Activated CD8-positive, alpha-beta memory T cell treated with anti-CD3 and anti-CD28 coated beads for 24 hours (primary cell): ENCODE measurements around the gene CH25H.
"Not testable (repeated sequence)": the region's sequence is repeated elsewhere in the genome, so short reads cannot be mapped to it uniquely, and the experiment has no call there.

Experiments
- DNase-seq: peaks from one replicate; pipeline ENCODE4 v3.0.0-alpha.2; 2020

The CH25H gene, protein sequence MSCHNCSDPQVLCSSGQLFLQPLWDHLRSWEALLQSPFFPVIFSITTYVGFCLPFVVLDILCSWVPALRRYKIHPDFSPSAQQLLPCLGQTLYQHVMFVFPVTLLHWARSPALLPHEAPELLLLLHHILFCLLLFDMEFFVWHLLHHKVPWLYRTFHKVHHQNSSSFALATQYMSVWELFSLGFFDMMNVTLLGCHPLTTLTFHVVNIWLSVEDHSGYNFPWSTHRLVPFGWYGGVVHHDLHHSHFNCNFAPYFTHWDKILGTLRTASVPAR

DNA sequence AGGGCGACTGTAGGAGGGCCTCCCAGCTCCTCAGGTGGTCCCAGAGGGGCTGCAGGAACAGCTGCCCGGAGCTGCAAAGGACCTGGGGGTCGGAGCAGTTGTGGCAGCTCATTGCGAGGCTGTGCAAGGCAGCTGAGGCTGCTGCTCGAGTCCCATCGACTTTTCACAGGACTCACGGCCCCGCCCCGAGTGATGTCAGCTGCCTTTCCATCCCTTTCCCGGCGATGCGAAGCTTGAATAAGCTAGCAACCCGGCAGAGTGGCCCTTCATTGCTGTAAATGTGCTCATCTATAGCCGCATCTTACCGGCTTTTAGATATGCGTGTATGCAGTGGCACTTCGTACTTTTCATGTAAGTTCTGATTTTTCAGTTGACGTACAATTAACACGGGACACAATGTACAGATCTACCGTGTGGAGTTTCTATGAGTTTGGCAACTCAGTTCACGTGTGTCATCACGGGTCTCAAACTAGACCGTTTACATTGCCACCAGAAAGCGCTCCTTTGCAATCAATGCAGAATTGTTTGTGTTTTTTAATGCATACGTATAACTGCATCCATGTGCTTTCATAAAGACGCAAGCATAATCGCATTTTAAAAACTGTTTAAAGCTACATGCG, at the start of gene CH25H:
TSS of gene CH25H (minus strand) at position 137 of the 620 bp plus-strand sequence. CDS start at position 112, 25 bp downstream.
- no peak for DNase-seq

DNA sequence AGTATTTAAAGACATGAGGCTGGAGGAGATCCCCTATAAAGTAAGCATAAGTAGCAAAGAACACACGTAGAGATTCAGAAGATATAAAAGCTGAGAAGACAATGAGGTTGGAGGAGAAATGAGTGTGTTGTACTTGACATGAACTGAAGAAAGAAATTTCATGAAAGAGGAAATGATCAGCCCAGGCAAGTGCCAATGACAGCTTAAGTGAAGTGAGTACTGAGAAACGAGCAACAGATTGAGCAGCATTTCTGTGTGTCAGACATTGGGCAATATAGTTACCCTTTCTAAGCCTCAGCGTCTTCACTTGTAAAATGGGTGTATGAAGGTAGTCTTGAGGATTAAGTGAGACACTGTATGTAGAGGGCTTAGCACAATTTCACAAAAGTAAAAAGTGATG, 49.2 kb upstream of the CH25H start:
- DNase-seq, result no peak

DNA sequence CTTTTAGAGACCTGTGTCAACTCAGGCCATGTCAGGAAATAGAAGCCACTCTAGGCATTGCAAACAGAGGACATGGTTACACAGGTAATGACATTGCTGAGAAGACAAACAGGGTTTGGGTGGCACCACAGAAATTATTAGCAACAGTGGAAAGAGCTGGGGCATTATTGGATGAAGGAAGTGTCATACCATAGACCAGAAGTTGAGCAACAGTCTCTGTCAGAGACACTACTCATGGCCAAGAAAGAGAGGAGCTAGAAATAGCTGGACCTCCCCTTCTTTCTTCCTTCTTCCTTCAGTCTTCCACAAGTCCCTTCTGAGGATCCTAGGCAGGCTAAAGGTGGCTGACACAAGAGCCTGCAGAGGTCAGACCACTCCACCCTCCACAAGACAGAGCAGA, 48.7 kb upstream of the CH25H start:
- no peak for DNase-seq

DNA sequence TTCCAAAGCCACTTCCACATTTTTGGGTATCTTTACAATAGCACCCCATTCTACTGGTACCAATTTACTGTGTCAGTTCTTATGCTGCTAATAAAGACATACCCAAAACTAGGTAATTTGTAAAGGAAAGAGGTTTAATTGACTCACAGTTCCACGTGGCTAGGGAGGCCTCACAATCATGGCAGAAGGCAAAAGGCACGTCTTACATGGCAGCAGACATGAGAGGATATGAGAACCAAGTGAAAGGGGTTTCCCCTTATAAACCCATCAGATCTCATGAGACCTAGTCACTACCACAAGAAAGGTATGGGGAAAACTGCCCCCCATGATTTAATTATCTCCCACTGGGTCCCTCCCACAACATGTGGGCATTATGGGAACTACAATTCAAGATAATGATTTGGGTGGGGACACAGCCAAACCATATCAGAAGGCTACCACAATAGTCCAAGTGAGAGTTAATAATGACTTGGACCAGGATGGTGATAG, 48.0 kb upstream of the CH25H start:
- DNase-seq, result not testable (repeated sequence)

DNA sequence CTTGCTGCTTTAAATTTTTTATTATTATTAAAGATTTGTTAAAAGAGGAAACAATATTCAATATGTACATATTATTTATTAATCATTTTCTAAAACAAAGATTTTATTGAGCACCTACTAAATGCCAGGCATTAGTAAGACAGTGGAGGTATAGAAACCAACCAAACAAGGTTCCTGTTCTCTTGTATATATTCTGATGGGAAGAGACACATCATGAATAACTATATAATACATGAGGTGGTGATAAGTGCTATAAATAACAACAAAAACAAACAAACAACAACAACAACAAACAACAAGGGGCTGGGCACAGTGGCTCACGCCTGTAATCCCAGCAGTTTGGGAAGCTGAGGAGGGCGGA, 45.1 kb upstream of the CH25H start:
- DNase-seq, result no peak

DNA sequence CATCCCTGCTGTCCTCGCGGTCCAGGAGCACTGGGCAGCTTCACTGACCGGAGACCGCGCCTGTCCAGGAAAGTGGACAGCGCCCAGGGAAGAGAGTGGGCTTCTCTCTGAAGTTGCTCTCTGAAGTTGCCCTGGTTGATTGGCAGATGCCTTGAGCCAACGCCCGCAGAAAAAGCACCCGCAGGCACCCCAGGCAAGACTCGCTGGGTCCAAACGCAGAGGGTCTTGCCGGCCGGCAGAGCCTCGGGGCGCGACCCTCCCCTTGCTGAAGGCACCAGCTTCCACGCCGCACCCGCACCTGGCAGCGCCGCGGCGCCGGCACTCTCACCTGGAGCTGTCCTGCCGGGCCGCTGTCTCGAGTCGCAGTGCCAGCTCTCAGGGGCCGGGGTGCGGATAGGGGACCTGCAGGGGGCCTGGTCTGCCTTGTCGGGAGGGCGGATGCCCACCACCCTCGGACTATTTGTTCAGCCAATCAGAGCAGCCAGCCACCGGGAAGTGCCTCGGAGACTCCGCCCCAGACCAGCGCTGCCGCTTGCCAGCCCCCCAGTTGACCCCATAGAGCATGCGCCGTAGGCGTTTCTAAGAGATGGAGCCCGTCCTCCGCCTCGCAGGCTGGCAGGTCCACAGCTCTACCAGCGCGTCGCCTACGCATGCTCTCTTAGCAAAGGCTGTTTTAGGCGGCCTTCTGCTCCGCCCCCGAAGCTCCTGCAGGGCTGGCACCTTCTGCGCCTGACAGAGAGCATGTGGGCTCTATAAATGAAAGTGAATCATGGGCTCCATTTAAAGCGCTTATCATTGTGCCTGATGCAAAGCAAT, 44.5 kb upstream of the CH25H start, which contains the start of gene LIPA:
TSS of gene LIPA (minus strand) at position 367 of the 816 bp plus-strand sequence. CDS start 4,127 bp downstream, outside the sequence.
- peak; percentile 94 for DNase-seq

DNA sequence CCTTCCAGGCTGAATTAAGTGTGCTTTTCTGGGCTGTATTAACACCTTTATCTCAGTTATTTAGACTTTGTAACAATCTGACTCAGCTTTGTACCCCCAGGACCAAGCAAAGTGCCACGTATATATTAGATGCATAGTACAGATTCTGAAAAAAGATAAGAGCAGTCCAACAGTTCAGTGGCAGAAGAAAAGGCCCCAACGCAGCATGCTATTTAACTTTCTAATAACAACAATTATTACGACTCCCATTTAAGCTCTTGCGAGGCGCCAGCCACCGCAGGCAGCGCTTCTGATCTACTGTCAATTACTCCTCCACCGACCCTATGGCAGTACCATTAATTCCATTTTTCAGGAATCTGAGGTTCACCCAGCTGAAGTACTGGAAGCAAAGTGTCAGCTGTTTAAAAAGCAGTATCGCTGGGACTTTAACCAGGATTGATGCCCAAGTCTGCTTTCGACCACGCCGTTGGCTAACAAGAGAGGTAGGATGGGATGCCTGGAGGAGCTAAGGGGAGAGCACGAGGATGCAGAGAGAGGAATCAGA, 43.8 kb upstream of the CH25H start:
- DNase-seq, result no peak

DNA sequence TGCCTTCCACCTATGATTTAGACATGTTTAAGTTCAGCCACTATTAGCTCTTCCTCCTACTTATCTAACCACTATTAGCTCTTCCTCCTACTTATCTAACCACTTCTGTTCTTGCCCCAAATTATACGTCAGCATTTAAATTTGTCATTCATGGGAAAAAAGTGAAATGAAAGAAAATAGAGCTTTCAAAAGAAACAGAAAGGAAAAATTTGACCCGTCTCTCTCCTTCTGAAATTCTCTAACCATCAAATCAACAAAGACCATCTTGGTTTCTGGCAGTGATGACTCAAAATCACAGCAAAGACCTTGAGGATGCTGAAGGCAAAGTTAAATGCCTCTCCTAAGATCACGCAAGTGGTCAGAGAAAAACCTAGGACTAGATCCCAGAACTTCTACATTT, 41.9 kb upstream of the CH25H start:
- no peak for DNase-seq

DNA sequence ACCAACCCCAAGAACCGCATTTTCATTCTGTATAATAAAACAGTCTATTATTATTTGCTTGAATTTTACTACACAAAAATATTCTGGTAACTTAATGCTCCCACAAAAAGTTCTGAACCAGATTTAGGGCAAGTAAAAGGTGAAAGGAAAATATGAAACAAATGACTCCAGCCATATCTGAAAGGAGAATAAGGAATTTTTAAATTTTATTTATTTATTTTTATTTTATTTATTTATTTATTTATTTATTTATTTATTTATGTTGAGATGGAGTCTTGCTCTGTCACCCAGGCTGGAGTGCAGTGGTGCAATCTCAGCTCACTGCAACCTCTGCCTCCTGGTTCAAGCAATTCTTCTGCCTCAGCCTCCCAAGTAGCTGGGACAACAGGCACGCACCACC, 40.5 kb upstream of the CH25H start:
- not testable (repeated sequence) for DNase-seq

DNA sequence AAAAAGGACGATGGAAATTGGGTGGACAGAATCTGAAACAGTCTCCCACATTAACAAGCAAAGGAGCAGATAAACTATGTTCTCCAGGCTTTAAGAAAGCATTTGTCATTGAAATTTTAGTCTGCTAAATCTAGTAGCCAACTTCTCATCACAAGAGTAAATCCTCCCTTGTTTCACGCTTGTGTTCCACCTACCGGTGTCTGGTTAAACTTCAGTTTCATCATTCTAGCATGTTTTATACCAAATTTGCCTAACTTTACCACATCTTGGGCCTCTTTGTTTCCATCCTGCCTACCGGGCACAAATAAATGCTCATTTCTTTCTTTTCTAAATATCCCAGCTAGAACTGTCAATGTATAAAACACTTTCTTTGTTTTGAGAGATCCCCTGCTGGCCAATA, 38.7 kb upstream of the CH25H start:
- DNase-seq, result no peak

DNA sequence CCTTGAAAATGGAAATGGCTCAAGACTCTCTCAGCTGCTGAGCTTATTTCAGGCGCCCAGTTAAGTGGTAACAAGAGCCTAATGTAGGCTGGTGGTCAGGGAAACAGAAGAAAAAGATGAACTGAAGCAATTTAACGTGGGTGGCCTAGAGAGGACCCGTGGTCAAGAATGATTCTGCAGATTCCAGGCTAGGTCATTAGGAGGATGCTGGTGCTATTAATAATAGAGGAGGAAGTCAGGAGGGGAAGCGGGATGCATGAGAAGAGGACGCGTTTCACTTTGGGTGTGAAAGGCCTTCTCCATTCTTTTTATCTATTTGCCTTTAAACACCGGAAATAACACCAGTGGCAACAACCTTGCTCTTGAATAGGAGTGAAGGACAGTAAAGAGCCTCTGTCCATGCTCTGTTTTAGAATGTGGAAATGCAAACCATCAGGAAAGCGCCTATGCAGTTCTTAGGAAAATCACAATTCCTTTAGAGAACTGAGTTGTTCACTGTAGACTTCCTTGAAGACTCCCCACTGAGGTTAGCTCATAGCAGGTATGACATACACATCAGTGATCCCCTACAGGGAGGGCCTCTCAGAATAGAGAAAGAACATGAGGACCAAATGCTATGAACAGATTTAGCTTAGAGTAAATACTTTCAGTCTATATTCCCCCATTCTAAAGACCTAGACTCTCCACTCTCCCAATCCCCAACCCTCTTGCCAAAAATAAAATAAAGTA, 35.9 kb upstream of the CH25H start:
- no peak for DNase-seq

DNA sequence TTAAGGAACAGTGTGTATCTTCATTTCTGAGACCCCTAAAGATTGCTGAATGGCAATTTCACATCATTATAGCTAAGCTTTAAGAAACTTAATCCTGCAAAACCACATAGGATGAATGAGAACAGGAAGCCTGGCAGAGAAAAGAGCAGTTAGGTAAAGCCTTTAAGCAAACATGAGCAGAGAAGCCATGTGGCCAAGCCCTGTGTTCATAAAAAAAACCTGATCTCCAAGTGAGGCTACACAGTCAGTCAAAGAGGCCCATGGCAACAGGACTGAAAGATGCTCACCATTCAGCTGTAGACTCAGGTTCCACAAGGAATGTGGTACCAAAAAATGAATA, 35.2 kb upstream of the CH25H start:
- no peak for DNase-seq

DNA sequence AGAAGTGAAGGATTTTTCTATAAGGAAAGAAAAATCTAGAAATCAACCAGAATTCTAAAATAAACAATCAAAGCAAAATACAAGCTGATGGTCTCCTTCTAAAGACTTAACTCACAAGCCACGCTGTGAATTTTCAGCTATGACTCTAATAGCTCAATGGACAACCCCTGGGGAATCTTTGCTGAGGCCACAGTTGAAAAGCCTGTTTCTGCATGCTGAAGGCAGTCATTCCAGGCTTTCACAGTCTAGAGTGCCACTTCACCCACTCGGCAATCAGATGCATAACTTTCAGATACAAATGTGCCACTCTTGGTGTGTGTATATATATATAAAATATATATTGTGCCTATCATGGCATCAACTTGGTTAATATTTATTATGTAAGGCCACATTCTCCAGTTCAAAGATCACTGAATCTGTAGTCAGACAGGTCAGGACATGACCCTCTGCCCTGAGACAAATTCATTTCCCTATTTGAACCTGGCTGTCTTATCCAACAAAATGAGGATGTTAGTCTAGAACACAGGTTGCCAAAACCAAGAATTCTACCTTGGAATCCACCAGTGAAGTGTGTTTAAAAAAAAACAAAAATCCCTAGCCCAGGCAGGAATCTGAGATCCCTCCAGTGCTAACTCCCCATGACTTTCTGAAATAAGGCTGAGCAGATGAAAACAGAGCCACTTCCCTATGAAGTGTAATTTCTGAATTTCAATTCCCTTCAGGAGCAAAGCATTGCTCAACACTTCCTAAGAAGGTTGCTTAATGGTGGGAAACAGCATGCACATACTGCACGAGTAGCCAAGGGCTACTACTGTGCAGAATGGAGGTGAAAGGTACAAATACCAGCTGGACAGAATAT, 34.6 kb upstream of the CH25H start:
- no peak for DNase-seq

DNA sequence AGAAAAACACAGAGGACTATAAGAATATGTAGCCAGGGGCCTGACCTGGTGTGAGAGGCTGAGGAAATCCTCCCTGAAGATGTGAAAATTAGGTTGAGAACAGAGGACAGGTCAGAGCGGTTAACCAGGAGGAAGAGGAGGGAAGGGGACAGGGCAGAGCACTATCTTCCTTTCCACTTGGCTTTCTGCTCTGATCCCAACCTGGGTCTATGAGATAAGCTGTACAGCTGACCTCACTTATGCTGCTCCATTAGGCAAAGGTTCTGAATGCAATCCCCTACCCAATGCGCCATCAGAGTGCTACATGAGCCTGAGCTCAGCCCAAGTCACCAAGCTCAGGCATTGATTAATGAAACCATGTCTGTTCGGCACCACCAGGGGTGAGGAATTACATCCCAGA, 33.9 kb upstream of the CH25H start:
- no peak for DNase-seq

DNA sequence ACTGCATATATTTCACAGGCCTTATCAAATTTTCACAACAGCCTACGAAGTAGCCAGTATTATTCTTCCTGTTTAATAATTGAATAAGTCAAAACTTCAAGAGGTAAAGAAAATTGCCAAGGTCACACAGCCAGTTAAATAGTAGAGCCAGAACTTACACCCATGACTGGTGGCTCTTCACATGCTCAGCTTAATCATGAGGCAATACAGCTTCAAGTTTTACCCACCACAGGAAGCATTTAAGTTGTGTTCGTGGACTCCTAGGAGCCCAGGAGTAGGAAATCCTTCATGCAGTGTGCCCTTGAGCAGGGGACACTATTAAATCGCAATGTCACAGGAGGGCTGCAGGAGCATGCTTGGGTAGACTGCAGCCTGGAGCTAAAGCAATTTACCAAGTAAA, 33.4 kb upstream of the CH25H start:
- DNase-seq, result no peak

DNA sequence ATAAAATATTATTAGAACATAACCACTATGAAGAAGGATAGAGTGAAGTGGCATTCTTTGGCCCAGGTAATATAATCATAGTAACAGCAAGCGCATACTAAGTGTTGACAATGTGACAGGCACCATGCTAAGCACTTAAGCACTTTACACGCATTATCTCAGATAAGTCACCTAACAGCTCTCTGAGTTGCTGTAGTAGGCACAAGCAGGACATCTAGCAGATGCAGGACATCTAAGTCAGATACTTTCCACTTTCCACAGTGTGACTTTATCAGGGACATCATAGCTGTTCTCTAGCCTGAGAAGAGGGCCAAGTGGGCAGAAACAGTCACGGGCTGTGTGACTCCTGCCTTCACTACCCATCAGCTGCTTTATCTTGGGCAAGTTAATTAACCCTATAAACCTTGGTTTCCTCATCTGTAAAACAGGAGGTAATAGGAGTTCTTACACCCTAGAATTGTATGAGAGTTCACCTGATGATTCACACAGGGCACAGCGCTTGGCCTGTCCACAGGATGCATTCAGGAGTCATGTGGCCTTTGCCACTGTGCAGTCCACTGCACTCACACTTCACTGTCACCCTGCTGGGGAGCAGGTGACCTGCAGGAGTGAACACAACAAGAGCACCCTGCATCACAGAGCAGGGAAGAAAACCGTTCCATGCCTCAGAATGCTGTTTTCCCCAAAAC, 32.0 kb upstream of the CH25H start:
- DNase-seq, result no peak

DNA sequence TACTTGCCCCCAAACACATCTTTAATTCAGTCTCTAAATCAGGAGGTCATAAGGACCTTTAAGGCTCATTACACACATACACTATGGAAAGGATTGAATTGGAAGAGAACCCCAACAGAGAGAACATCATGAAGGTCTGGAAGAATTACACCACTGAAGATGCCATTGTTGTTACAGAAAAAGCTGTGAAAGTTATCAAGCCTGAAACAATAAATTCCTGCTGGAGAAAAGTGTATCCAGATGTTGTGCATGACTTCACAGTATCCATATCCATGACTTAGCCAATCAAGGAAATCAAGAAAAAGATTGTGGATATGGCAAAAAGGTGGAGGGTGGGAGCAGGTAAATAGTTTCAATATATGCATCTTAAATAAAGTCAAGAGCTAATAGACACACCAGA, 30.7 kb upstream of the CH25H start:
- no peak for DNase-seq

DNA sequence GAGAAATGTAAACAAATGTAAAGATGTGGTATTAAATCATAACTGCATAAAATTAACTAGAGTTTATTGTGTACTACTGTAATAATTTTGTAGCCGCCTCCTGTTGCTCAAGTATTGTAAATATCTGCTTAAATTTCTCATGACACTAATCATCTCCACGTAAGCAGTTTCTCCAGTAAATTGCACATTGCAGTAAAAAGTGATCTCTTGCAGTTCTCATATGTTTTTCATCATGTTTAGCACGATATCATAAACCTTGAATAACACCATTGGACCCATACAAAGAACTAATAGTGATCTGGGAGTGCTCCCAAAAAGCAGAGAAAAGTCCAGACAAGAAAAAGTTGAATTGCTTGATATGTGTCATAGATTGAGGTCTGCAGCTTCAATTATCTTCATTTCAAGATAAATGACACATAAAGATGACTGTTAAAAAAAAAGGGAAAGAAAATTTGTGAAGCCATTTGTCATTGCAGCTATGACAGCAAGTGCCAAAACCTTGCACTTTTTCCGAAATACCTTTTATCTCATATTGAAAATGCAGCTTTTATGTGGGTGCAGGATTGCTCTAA, 29.2 kb upstream of the CH25H start:
- DNase-seq, result no peak

DNA sequence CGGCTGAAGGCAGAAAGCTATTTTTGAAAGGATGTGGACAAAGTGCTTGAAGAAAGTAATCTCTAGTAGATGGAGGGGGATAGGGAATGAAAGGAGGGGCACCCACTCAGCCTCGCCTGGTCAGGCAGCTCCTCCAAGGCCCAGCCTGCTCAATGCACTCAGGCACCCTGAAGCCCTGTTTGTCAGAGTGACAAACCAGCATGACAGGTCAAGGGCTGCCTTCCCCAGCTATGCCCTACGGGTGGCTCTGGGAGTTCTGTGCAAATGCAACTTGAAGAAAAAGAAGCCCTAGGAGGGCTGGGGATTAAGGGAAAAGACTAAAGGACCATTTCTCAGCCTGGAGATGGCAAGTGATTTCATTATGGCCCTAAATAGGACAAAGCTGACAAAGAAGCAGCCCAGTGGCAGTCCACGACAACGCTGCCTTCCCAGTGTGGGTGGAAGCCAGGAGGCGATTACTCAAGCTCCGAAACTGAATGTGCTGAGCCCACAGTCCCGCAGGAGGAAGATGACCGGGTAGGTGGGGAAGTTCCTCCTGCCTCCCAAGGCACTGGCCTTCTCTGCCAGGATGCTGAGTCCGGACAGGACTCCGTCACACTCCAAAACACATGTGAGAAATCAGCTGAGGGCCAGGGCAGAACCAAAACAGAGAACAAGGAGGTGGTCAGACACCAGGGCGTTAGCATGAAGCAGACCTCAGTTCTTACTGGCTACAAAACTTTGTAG, 28.1 kb upstream of the CH25H start:
- DNase-seq, result no peak

DNA sequence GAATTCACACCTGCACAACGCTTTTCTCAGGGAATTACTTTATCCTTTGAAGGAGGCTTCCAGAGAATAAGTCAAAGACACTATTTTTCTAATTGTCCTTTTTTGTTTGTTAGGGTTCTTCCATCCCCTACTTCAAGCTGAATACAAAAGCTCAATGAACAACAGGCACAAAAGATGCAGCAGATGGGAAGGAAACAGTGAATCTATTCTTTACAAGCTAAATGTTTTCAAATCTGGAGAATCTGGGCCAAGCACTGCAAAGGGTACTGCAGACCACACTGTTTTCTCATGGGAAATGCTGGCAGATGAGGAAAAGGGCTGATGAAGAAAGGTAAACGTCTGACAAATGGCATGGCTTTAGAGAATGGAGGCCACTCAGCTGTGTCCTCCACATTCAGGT, 25.9 kb upstream of the CH25H start:
- no peak for DNase-seq
